Panc1 (cell line): ENCODE results near the gene PAX7.

ENCODE experiments used
- POLR2AphosphoS5 ChIP-seq: IDR thresholded peaks from 2 replicates; pipeline ENCODE4 v1.6.1; 2012; ENCODE audit warnings: mild to moderate bottlenecking, low read depth, low read length, moderate library complexity
- SIN3A ChIP-seq: IDR thresholded peaks from 2 replicates; pipeline ENCODE4 v1.6.1; 2012; ENCODE audit warnings: low read depth, mild to moderate bottlenecking, low read length, moderate library complexity, borderline replicate concordance; ENCODE audit not compliant: insufficient read depth
- TF ChIP-seq, protein P1 (sequence below): fragments of 450-650 bp; IDR thresholded peaks from 2 replicates; pipeline ENCODE4 v1.5.1; 2017; ENCODE audit warnings: mild to moderate bottlenecking

DNA sequence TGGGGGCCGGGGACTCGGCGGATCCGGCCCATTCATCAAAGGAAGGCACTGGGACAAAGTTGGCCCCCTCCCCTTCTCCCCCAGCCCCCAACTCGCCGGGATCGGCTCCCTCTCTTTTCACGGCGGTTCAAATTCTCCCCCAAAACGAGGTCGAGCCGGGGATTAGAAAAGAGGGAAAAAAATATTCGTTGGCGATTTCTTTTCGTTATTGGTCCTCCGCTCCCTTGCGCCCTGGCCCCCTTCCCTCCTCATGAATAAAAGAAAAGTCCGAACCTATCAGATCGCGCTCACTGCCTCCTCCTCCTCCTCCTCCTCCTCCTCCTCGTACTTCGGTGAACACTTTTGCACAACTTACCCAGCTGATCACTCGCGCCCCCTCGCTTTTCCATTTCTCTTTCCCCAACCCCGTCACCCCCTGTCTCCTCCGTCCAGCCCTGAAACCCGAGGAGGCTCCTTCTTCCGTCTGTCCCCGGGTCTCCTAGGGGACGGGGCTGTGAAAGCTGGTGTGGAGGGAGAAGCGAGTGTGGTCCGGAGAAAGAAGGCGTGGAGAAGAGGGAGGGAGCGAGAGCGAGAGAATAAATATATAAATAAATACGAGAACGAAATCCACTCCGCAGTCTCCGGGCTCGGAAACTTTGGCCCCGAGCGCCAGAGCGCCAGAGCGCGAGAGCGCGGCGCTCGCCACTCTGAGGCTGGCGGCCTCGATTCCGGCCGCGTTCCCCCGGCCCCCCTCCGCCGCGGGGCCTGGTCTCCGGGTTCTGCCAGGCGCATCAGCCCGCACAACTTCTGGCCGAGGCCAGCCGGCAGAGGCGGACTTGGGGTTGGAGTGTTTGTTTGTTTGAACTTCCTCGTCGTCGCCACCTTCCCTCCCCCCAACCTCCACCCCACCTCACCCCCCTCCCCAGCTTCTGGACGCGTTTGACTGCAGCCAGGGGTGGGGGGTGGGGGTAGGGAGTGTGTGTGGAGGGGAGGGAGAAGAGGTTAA lies at the start of gene PAX7:
- TF ChIP-seq, protein P1, sequence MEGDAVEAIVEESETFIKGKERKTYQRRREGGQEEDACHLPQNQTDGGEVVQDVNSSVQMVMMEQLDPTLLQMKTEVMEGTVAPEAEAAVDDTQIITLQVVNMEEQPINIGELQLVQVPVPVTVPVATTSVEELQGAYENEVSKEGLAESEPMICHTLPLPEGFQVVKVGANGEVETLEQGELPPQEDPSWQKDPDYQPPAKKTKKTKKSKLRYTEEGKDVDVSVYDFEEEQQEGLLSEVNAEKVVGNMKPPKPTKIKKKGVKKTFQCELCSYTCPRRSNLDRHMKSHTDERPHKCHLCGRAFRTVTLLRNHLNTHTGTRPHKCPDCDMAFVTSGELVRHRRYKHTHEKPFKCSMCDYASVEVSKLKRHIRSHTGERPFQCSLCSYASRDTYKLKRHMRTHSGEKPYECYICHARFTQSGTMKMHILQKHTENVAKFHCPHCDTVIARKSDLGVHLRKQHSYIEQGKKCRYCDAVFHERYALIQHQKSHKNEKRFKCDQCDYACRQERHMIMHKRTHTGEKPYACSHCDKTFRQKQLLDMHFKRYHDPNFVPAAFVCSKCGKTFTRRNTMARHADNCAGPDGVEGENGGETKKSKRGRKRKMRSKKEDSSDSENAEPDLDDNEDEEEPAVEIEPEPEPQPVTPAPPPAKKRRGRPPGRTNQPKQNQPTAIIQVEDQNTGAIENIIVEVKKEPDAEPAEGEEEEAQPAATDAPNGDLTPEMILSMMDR, result no peak
- TF ChIP-seq POLR2AphosphoS5, result no peak
- TF ChIP-seq SIN3A, result no peak
